ENCODE results near the gene CCDC188. TPM values are rescaled to one million over a fixed set of nuclear protein-coding genes. Genes with fewer than 3 reads are reported as not detected.

Gene CCDC188
- total RNA-seq (1 to 10 TPM; 1.6 to 4.0 TPM), polyA plus RNA-seq (1 to 10 TPM in 1 of 2 donors, under 1 TPM in 1; 0.63 to 1.1 TPM)
- long read RNA-seq, donor 1: 0 reads
- long read RNA-seq, donor 2: 0 reads
- long read RNA-seq, donor 3: 0 reads
- long read RNA-seq, donor 4: 0 reads
- long read RNA-seq, donor 5: 0 reads

GRCh38 chr22:20150381-20151275 is at the start of gene CCDC188:
CCDC188 (minus strand) TSS chr22:20151055; CDS start chr22:20150986, 69 bp downstream.
- ATAC-seq (ENCODE audit: insufficient read depth, low FRiP score) (no peak), DNase-seq (no peak)
- TF ChIP-seq CTCF (IDR thresholded peaks at IDR 0.05; ENCODE audit: control extremely low read depth, extremely low read depth): no peak
- no peak within 1 kb of the TSS for H3K27ac ChIP-seq (ENCODE audit: low read depth in 1 of 2, low read length in 1 of 2)
- H3K4me1 ChIP-seq (ENCODE audit: control insufficient read depth in 5 of 5, insufficient read depth in 5 of 5, low read length in 5 of 5): no peaks in the 10 kb centered on the region
- peaks cover 0 to 3% (median under 1%) of the 10 kb centered on the region in 4 donors for H3K36me3 ChIP-seq (ENCODE audit: control insufficient read depth in 4 of 4, insufficient read depth in 4 of 4, low read length in 4 of 4)
- WGBS, 2 donors: 78 to 85% methylated on average over 11 to 14 of the region's 14 CpGs
- H3K4me3 ChIP-seq: no peak within 1 kb of the TSS
- no peaks in the 10 kb centered on the region for H3K9me3 ChIP-seq (ENCODE audit: control insufficient read depth in 4 of 4, insufficient read depth in 3 of 4, low read length in 3 of 4)
- H3K9ac ChIP-seq (ENCODE audit: insufficient read depth in 1 of 2, low read length in 2 of 2): no peak within 1 kb of the TSS
- no peaks in the 10 kb centered on the region for H3K27me3 ChIP-seq (ENCODE audit: control insufficient read depth in 3 of 3, insufficient read depth in 3 of 3, low read length in 2 of 3)

GRCh38 chr22:20199906-20200305 is 49.1 kb upstream of the CCDC188 start:
- H3K27me3 ChIP-seq (ENCODE audit: control insufficient read depth in 3 of 3, insufficient read depth in 3 of 3, low read length in 2 of 3): no peaks in the 10 kb centered on the region
- H3K27ac ChIP-seq (ENCODE audit: low read depth in 1 of 2, low read length in 1 of 2): no peak overlapping the region
- 90% methylated on average over 5 of the region's 5 CpGs for WGBS, 2 donors
- ATAC-seq (ENCODE audit: insufficient read depth, low FRiP score) (no peak), DNase-seq (no peak)
- no peaks in the 10 kb centered on the region for H3K36me3 ChIP-seq (ENCODE audit: control insufficient read depth in 4 of 4, insufficient read depth in 4 of 4, low read length in 4 of 4)
- H3K4me1 ChIP-seq (ENCODE audit: control insufficient read depth in 5 of 5, insufficient read depth in 5 of 5, low read length in 5 of 5): peaks cover 0 to 25% (median 20%) of the 10 kb centered on the region in 5 donors
- no peak for TF ChIP-seq CTCF (IDR thresholded peaks at IDR 0.05; ENCODE audit: control extremely low read depth, extremely low read depth)
- H3K9ac ChIP-seq (ENCODE audit: insufficient read depth in 1 of 2, low read length in 2 of 2): no peak overlapping the region
- H3K4me3 ChIP-seq: no peak overlapping the region
- H3K9me3 ChIP-seq (ENCODE audit: control insufficient read depth in 4 of 4, insufficient read depth in 3 of 4, low read length in 3 of 4): no peaks in the 10 kb centered on the region

- H3K4me1 ChIP-seq (ENCODE audit: control insufficient read depth in 5 of 5, insufficient read depth in 5 of 5, low read length in 5 of 5): peaks cover 0 to 21% (median 18%) of the 10 kb centered on the region in 5 donors
- no peaks in the 10 kb centered on the region for H3K9me3 ChIP-seq (ENCODE audit: control insufficient read depth in 4 of 4, insufficient read depth in 3 of 4, low read length in 3 of 4)
- TF ChIP-seq CTCF (IDR thresholded peaks at IDR 0.05; ENCODE audit: control extremely low read depth, extremely low read depth): no peak
- 92 to 100% methylated on average over 1 of the region's 1 CpG for WGBS, 2 donors
- no peaks in the 10 kb centered on the region for H3K36me3 ChIP-seq (ENCODE audit: control insufficient read depth in 4 of 4, insufficient read depth in 4 of 4, low read length in 4 of 4)
- DNase-seq (no peak), ATAC-seq (ENCODE audit: insufficient read depth, low FRiP score) (no peak)
- H3K27me3 ChIP-seq (ENCODE audit: control insufficient read depth in 3 of 3, insufficient read depth in 3 of 3, low read length in 2 of 3): no peaks in the 10 kb centered on the region
- no peak overlapping the region for H3K27ac ChIP-seq (ENCODE audit: low read depth in 1 of 2, low read length in 1 of 2)
- H3K9ac ChIP-seq (ENCODE audit: insufficient read depth in 1 of 2, low read length in 2 of 2): no peak overlapping the region
- no peak overlapping the region for H3K4me3 ChIP-seq
These were observed 48.6 kb upstream of the CCDC188 start for GRCh38 chr22:20199413-20199842.
